ENCODE measurements around the gene MYLK.

MYLK gene

GRCh38 chr3:123657568-123657967 is 226.6 kb downstream of the MYLK start:
- H3K27me3 ChIP-seq (ENCODE audit: insufficient read depth, low read length, poor library complexity, severe bottlenecking) = no peaks in the 10 kb centered on the region
- H3K79me2 ChIP-seq (ENCODE audit: insufficient read depth, low read length) = no peaks in the 10 kb centered on the region
- no peak overlapping the region for H3K4me3 ChIP-seq (ENCODE audit: low read length, poor library complexity, severe bottlenecking)
- H3F3A ChIP-seq (ENCODE audit: low read depth) = no peaks in the 10 kb centered on the region
- no peak overlapping the region for H3K4me2 ChIP-seq (ENCODE audit: low read depth, low read length, poor library complexity, severe bottlenecking)
- H3K9me2 ChIP-seq (replicated peaks; ENCODE audit: low read depth, low read length) = no peaks in the 10 kb centered on the region
- H2AFZ ChIP-seq (ENCODE audit: low read length) = no peak overlapping the region
- no peaks in the 10 kb centered on the region for H4K20me1 ChIP-seq (ENCODE audit: insufficient read depth, low read length, poor library complexity, severe bottlenecking)
- H3K9ac ChIP-seq (ENCODE audit: low read depth, low read length, poor library complexity, severe bottlenecking) = no peak overlapping the region
- peaks cover 3% of the 10 kb centered on the region; the same call in 1 of the 2 replicates for H3K9me3 ChIP-seq (ENCODE audit: insufficient read depth, low read depth, low read length)
- H3K36me3 ChIP-seq (ENCODE audit: insufficient read depth, low read length) = no peaks in the 10 kb centered on the region; the same call in 1 of the 2 replicates
- TF ChIP-seq EZH2phosphoT487 (IDR thresholded peaks at IDR 0.05; ENCODE audit: borderline replicate concordance) (no peak), CTCF (conservative IDR thresholded peaks at IDR 0.05; ENCODE audit: low read length) (no peak)
- no peaks in the 10 kb centered on the region for H3K4me1 ChIP-seq (ENCODE audit: insufficient read depth, low read length, poor library complexity, severe bottlenecking)

- Histone ChIP-seq H3F3A (ENCODE audit: low read depth) (no peaks in the 10 kb centered on the region), H3K9me3 (ENCODE audit: insufficient read depth, low read depth, low read length) (peaks cover 3% of the 10 kb centered on the region; the same call in 1 of the 2 replicates), H3K9ac (ENCODE audit: low read depth, low read length, poor library complexity, severe bottlenecking) (no peak overlapping the region), H3K4me3 (ENCODE audit: low read length, poor library complexity, severe bottlenecking) (no peak overlapping the region), H3K9me2 (replicated peaks; ENCODE audit: low read depth, low read length) (no peaks in the 10 kb centered on the region), H3K36me3 (ENCODE audit: insufficient read depth, low read length) (no peaks in the 10 kb centered on the region; the same call in 1 of the 2 replicates), H3K4me2 (ENCODE audit: low read depth, low read length, poor library complexity, severe bottlenecking) (no peak overlapping the region), H3K4me1 (ENCODE audit: insufficient read depth, low read length, poor library complexity, severe bottlenecking) (no peaks in the 10 kb centered on the region), H4K20me1 (ENCODE audit: insufficient read depth, low read length, poor library complexity, severe bottlenecking) (no peaks in the 10 kb centered on the region), H2AFZ (ENCODE audit: low read length) (no peak overlapping the region), H3K27me3 (ENCODE audit: insufficient read depth, low read length, poor library complexity, severe bottlenecking) (no peaks in the 10 kb centered on the region), H3K79me2 (ENCODE audit: insufficient read depth, low read length) (no peaks in the 10 kb centered on the region)
- TF ChIP-seq EZH2phosphoT487 (IDR thresholded peaks at IDR 0.05; ENCODE audit: borderline replicate concordance) (no peak), CTCF (conservative IDR thresholded peaks at IDR 0.05; ENCODE audit: low read length) (no peak)
These were observed 227.0 kb downstream of the MYLK start for GRCh38 chr3:123657111-123657510.

- TF ChIP-seq EZH2phosphoT487 (IDR thresholded peaks at IDR 0.05; ENCODE audit: borderline replicate concordance) (no peak), CTCF (conservative IDR thresholded peaks at IDR 0.05; ENCODE audit: low read length) (peak; percentile 31; the same call in 1 of the 2 replicates)
- no peak overlapping the region for H3K4me2 ChIP-seq (ENCODE audit: low read depth, low read length, poor library complexity, severe bottlenecking)
- H3K4me3 ChIP-seq (ENCODE audit: low read length, poor library complexity, severe bottlenecking) = no peak overlapping the region
- no peaks in the 10 kb centered on the region for H3K79me2 ChIP-seq (ENCODE audit: insufficient read depth, low read length)
- H3K27me3 ChIP-seq (ENCODE audit: insufficient read depth, low read length, poor library complexity, severe bottlenecking) = no peaks in the 10 kb centered on the region
- H2AFZ ChIP-seq (ENCODE audit: low read length) = no peak overlapping the region
- no peaks in the 10 kb centered on the region; the same call in 1 of the 2 replicates for H3K36me3 ChIP-seq (ENCODE audit: insufficient read depth, low read length)
- H3F3A ChIP-seq (ENCODE audit: low read depth) = no peaks in the 10 kb centered on the region
- H3K4me1 ChIP-seq (ENCODE audit: insufficient read depth, low read length, poor library complexity, severe bottlenecking) = no peaks in the 10 kb centered on the region
- H3K9me3 ChIP-seq (ENCODE audit: insufficient read depth, low read depth, low read length) = peaks cover 3% of the 10 kb centered on the region; the same call in 1 of the 2 replicates
- H3K9me2 ChIP-seq (replicated peaks; ENCODE audit: low read depth, low read length) = no peaks in the 10 kb centered on the region
- H4K20me1 ChIP-seq (ENCODE audit: insufficient read depth, low read length, poor library complexity, severe bottlenecking) = no peaks in the 10 kb centered on the region
- no peak overlapping the region for H3K9ac ChIP-seq (ENCODE audit: low read depth, low read length, poor library complexity, severe bottlenecking)
These were observed 227.4 kb downstream of the MYLK start for GRCh38 chr3:123656691-123657090.

Data from Loucy (cell line).